Measurements from ENCODE around the gene AIDA. TPM values are rescaled to one million over a fixed set of nuclear protein-coding genes. Genes with fewer than 3 reads are reported as not detected.

The AIDA gene
- total RNA-seq, 1 experiment from 2014 or later: 93.7 TPM

- Histone ChIP-seq H3K27ac (no peak overlapping the region), H3K27me3 (no peaks in the 10 kb centered on the region), H3K4me3 (no peak overlapping the region), H3K4me1 (no peaks in the 10 kb centered on the region), H3K9me3 (replicated peaks) (no peaks in the 10 kb centered on the region), H3K36me3 (peaks cover 46% of the 10 kb centered on the region)
- DNase-seq: no peak
These were observed 22.4 kb upstream of the AIDA start for GRCh38 chr1:222734740-222735139.

- H3K36me3 ChIP-seq: peaks cover 67% of the 10 kb centered on the region
- no peak overlapping the region for H3K4me3 ChIP-seq
- H3K4me1 ChIP-seq: no peaks in the 10 kb centered on the region
- no peak for DNase-seq
- H3K9me3 ChIP-seq (replicated peaks): no peaks in the 10 kb centered on the region
- no peak overlapping the region for H3K27ac ChIP-seq
- no peaks in the 10 kb centered on the region for H3K27me3 ChIP-seq
These were observed 20.2 kb upstream of the AIDA start for GRCh38 chr1:222732216-222733159.

DNA sequence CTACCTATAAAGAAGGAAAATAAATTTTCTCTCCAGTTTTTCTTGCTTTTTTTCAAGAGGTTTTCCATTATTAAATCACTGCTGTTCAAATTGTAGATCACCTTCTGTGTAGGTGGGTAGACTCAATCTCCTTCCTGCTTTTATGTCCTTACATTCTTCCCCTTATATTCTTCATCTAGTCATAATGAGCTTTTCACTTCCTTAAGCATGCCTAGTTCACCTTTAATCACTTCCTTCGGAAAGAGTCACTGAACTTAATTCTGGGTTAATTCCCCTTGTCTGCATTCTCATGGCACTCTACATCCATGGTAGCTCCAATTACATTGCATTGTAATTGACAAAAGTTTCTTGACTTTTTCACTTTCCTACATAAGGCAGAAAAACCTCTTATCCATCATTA is 18.6 kb upstream of the AIDA start:
- Histone ChIP-seq H3K4me3 (no peak overlapping the region), H3K27me3 (no peaks in the 10 kb centered on the region), H3K27ac (no peak overlapping the region), H3K9me3 (replicated peaks) (no peaks in the 10 kb centered on the region), H3K4me1 (no peaks in the 10 kb centered on the region), H3K36me3 (peaks cover 78% of the 10 kb centered on the region)
- DNase-seq: no peak

DNA sequence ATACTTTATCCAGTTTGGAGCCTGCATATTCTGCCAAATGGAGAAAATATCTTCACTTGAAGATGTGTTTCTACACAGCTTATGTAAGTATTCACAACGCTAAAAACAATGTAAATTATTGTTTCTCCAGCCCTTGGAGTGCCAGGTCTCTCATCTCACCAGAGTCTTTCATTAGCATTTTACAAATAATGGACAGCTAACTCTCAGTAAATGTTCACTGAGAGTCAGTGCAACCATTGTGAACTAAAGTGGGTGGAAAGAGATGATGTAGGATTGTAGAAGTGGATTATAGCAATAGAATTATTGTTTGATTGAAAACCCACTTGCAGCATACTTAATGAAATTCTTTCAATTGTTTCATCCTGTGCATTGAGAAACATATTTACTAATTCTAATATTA is 16.5 kb upstream of the AIDA start:
- H3K4me3 ChIP-seq: no peak overlapping the region
- no peaks in the 10 kb centered on the region for H3K27me3 ChIP-seq
- no peak overlapping the region for H3K27ac ChIP-seq
- no peak for DNase-seq
- H3K9me3 ChIP-seq (replicated peaks): no peaks in the 10 kb centered on the region
- H3K4me1 ChIP-seq: no peaks in the 10 kb centered on the region
- H3K36me3 ChIP-seq: peaks cover 83% of the 10 kb centered on the region

GRCh38 chr1:222716393-222716792 is 4.1 kb upstream of the AIDA start:
- Histone ChIP-seq H3K4me1 (no peaks in the 10 kb centered on the region), H3K27ac (no peak overlapping the region), H3K36me3 (peaks cover 40% of the 10 kb centered on the region), H3K27me3 (no peaks in the 10 kb centered on the region), H3K4me3 (no peak overlapping the region), H3K9me3 (replicated peaks) (no peaks in the 10 kb centered on the region)
- no peak for DNase-seq

DNA sequence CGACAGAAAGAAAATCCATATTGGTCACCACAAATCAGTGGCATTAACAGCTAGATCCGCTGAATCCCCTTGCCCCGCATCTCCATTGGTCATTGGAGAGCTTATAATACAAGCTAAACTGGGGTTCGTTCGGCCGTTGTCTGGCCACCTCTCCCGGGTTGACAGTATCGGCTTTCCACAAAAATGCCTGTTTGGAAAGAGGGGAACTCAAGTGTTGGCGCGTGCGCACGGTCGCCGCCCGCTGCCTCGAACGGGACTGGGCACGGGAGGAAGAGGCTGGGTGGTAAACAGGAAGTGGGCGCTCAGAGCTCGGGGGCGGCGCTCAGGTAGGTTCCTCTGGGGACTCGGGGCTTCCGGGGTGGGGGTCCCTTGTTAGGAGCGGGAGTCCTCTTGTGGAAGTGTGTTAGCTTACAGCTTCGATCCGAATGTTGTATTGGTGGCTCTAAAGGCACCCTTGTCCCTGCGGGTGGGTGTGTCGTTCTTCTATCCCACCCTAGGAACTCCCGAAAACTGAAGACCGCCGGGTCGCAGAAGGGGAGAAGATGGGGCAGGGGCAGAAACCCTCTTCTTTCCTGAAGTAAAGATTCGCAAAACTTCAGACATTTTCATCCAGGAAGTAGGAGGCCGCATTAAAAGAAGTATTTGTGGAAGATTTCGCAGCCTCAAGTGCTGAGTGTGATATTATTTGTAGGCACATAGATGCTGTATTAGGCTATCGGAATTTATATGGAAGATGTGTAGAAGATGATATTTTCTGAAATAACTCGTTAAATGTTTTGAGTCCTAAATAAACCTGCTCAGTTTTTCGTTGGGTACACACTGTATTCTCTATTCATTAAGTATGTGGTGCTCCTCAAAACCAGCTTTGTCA is 1.0 kb upstream of the AIDA start:
- no peaks in the 10 kb centered on the region for H3K27me3 ChIP-seq
- peak; percentile 97 to 98 for DNase-seq
- peaks cover 18% of the 10 kb centered on the region for H3K36me3 ChIP-seq
- H3K4me1 ChIP-seq: peaks cover 6% of the 10 kb centered on the region
- H3K27ac ChIP-seq: peak overlapping the region; percentile 95
- peak overlapping the region; percentile 87 for H3K4me3 ChIP-seq
- H3K9me3 ChIP-seq (replicated peaks): no peaks in the 10 kb centered on the region

GRCh38 chr1:222711319-222712252 is 705 bp downstream of the AIDA start:
- H3K4me1 ChIP-seq: peaks cover 6% of the 10 kb centered on the region
- peak; percentile 77 to 84 for DNase-seq

DNA sequence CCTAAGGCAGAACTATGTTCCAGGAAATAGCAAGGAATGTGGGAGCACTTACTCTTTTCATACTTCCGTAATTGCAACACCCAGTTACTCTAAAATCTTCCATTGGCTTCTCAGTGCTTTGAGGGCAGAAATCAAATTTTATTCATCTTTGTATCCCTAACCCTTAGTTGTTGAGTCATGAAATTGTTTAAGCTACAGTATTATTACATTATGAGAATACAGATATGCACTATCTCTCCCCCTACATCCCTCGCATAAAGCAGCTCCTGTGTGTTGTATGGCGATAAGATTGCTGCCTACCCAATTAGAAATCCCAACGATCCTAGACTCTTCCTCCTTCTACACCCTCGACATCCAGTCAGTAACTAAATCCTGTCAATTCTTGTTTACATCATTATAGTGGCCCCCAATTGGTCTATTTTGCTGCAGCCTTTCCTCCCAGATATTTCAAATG is 2.6 kb downstream of the AIDA start:
- peaks cover 9% of the 10 kb centered on the region for H3K36me3 ChIP-seq
- no peaks in the 10 kb centered on the region; the same call in 1 of the 2 replicates for H3K9me3 ChIP-seq (replicated peaks)
- DNase-seq: no peak
- no peaks in the 10 kb centered on the region for H3K27me3 ChIP-seq
- peaks cover 6% of the 10 kb centered on the region for H3K4me1 ChIP-seq
- peak overlapping the region; percentile 87 for H3K4me3 ChIP-seq
- H3K27ac ChIP-seq: peak overlapping the region; percentile 95

More at GRCh38 chr1:222711319-222712252, 705 bp downstream of the AIDA start:
- Histone ChIP-seq H3K9me3 (replicated peaks) (no peaks in the 10 kb centered on the region), H3K4me3 (peak overlapping the region; percentile 87), H3K27me3 (no peaks in the 10 kb centered on the region), H3K36me3 (peaks cover 7% of the 10 kb centered on the region), H3K27ac (peak overlapping the region; percentile 95)

DNA sequence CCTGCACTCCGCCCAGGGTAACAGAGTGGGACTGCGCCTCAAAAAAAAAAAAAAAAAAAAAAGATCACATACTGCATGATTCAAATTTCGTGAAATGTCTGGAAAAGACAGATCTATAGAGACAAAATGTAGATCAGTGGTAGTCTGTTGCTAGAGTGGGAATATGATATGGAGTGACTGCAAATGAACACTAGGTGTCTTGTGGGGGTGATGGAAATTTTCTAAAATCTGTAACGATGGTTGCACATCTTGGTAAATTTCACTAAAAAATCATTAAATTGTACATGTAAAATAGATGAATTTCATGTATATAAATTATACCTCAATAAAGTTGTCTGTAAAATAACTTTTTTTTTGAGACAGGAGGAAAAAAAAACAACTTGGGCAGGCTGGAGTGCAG is 5.5 kb downstream of the AIDA start:
- Histone ChIP-seq H3K27me3 (no peaks in the 10 kb centered on the region), H3K36me3 (peaks cover 33% of the 10 kb centered on the region), H3K9me3 (replicated peaks) (peaks cover 8% of the 10 kb centered on the region; the same call in 1 of the 2 replicates), H3K4me1 (peaks cover 6% of the 10 kb centered on the region), H3K27ac (no peak overlapping the region), H3K4me3 (no peak overlapping the region)
- no peak for DNase-seq

DNA sequence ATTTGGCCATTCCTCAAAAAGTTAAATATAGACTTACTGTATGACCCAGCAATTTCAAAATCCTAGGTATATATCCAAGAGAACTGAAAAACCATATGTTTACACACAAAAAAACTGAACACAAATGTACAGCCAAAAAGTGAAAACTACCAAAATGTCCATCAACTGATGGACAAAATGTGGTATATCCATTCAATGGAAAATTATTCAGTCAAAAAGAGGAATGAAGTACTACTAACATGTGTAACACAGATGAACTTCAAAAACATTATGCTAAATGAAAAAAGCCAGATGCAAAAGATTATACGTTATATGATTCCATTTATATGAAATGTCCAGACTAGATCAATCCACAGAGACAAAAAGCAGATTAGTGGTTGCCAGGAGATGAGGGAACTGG is 8.0 kb downstream of the AIDA start:
- peaks cover 53% of the 10 kb centered on the region for H3K36me3 ChIP-seq
- H3K27ac ChIP-seq: no peak overlapping the region
- H3K27me3 ChIP-seq: no peaks in the 10 kb centered on the region
- no peak overlapping the region for H3K4me3 ChIP-seq
- no peaks in the 10 kb centered on the region for H3K4me1 ChIP-seq
- no peak for DNase-seq
- H3K9me3 ChIP-seq (replicated peaks): peaks cover 8% of the 10 kb centered on the region; the same call in 1 of the 2 replicates

DNA sequence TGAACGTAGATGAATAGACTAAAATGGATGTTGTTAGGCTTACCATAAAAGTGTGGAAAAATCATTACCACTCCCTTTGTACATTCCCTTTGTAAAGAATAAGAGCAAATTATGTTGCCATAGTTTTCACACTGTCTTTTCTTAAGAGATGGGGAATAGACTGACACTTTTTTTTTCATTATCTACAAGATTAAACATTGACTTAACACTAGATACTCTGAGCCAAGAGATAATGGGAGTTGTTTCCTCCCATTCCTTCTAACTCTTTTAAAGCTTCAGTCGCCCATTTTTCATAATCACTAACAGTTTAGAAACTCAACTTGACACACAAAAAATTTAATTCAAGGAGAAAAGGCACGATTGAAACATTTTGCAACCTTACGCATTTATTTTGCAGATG is 10.1 kb downstream of the AIDA start:
- Histone ChIP-seq H3K4me1 (no peaks in the 10 kb centered on the region), H3K27ac (no peak overlapping the region), H3K4me3 (no peak overlapping the region), H3K9me3 (replicated peaks) (peaks cover 8% of the 10 kb centered on the region; the same call in 1 of the 2 replicates), H3K27me3 (no peaks in the 10 kb centered on the region), H3K36me3 (peaks cover 60% of the 10 kb centered on the region)
- DNase-seq: no peak

DNA sequence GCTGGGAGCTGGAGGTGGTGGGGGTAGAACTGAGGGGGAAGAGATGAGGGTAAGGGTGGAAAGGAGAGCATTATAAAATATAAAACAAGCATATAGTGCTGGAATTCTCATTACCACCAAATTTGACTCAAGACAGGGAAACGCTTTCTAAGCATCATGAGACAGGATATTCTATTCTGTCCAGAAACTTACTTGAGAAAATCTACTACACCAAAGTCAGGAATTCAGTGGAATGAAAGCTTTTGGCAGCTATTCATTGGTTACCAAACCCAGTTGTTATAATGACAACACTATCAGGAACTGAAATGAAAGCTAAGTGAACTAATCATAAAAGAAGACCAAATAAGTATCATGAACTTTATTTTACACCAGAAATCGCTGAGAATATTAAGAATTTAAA is 14.5 kb downstream of the AIDA start:
- Histone ChIP-seq H3K27me3 (no peaks in the 10 kb centered on the region), H3K27ac (no peak overlapping the region), H3K36me3 (peaks cover 45% of the 10 kb centered on the region), H3K4me1 (no peaks in the 10 kb centered on the region), H3K4me3 (no peak overlapping the region), H3K9me3 (replicated peaks) (no peaks in the 10 kb centered on the region)
- DNase-seq: no peak

- no peaks in the 10 kb centered on the region for H3K9me3 ChIP-seq (replicated peaks)
- H3K4me3 ChIP-seq: no peak overlapping the region
- H3K27me3 ChIP-seq: no peaks in the 10 kb centered on the region
- peaks cover 42% of the 10 kb centered on the region for H3K36me3 ChIP-seq
- no peaks in the 10 kb centered on the region for H3K4me1 ChIP-seq
- H3K27ac ChIP-seq: no peak overlapping the region
- DNase-seq: no peak
These were observed 15.1 kb downstream of the AIDA start for GRCh38 chr1:222697203-222697602.

- peaks cover 43% of the 10 kb centered on the region for H3K36me3 ChIP-seq
These were observed 15.6 kb downstream of the AIDA start for GRCh38 chr1:222696741-222697140.

More at GRCh38 chr1:222696741-222697140, 15.6 kb downstream of the AIDA start:
- H3K27me3 ChIP-seq: no peaks in the 10 kb centered on the region
- no peak for DNase-seq
- H3K4me3 ChIP-seq: no peak overlapping the region
- no peak overlapping the region for H3K27ac ChIP-seq
- H3K9me3 ChIP-seq (replicated peaks): no peaks in the 10 kb centered on the region
- no peaks in the 10 kb centered on the region for H3K4me1 ChIP-seq

Measured in SJCRH30 (cell line).